SK-N-SH (cell line): ENCODE data around the gene CD34. TPM values are rescaled to one million over a fixed set of nuclear protein-coding genes. Genes with fewer than 3 reads are reported as not detected.

Experiments used
- CTCF ChIA-PET: fragments of 300-600, 350-600 bp; formaldehyde crosslinking; extraction: SDS; loops from one replicate; lab custom pipeline; 2021; lab: Yijun Ruan, JAX
- POLR2A ChIA-PET: fragments of 350-600 bp; sonication (Branson Sonifier 250); formaldehyde crosslinking; extraction: SDS; loops from one replicate; lab custom pipeline; 2020; ENCODE audit warnings: antibody characterized with exemption, inconsistent platforms; lab: Yijun Ruan, JAX
- DNase-seq: peaks from one replicate; pipeline ENCODE4 v3.0.0; 2012
- H2AFZ ChIP-seq: fragments of 200-600 bp; sonication (generic); 2 replicates; pipeline ENCODE4 v1.8.1; 2016; ENCODE audit warnings: antibody characterized with exemption, mild to moderate bottlenecking, low read depth
- H3F3A ChIP-seq: fragments of 200-600 bp; sonication (generic); replicated peaks from 2 replicates; pipeline ENCODE3; 2016; ENCODE audit warnings: antibody characterized with exemption, mild to moderate bottlenecking; ENCODE audit not compliant: insufficient read depth
- H3K27ac ChIP-seq, 2 experiments: fragments of 200-500 bp in 1 of 2; fragments of 200-600 bp in 1 of 2; sonication (Bioruptor generic) in 1 of 2; sonication (generic), shearing (Covaris generic) in 1 of 2; 2 replicates each; pipeline versions ENCODE4 v1.5.1 to v1.6.1; 2014 to 2016; ENCODE audit warnings: low read depth in 2 of 2, inconsistent platforms in 1 of 2, low read length in 1 of 2, mild to moderate bottlenecking in 1 of 2, mixed read lengths in 1 of 2
- H3K27me3 ChIP-seq: fragments of 200-600 bp; sonication (generic), shearing (Covaris generic); 2 replicates; pipeline ENCODE4 v1.6.1; 2016; ENCODE audit warnings: mixed run types; ENCODE audit not compliant: insufficient read depth
- H3K36me3 ChIP-seq, 2 experiments: fragments of 200-500 bp in 1 of 2; fragments of 200-600 bp in 1 of 2; sonication (Bioruptor generic) in 1 of 2; sonication (generic) in 1 of 2; replicated peaks in 1 of 2; 2 replicates each; pipeline versions ENCODE3 to v1.5.1; 2014 to 2016; ENCODE audit warnings: low read length in 1 of 2, mild to moderate bottlenecking in 1 of 2; ENCODE audit not compliant: insufficient read depth in 2 of 2, control insufficient read depth in 1 of 2
- H3K4me1 ChIP-seq, 2 experiments: fragments of 200-500 bp in 1 of 2; fragments of 200-600 bp in 1 of 2; sonication (Bioruptor generic) in 1 of 2; sonication (generic), shearing (Covaris generic) in 1 of 2; 2 replicates each; pipeline versions ENCODE4 v1.5.1 to v1.6.1; 2014 to 2016; ENCODE audit warnings: low read depth in 1 of 2, low read length in 1 of 2, mixed run types in 1 of 2; ENCODE audit not compliant: insufficient read depth in 2 of 2, control insufficient read depth in 1 of 2
- H3K4me2 ChIP-seq: fragments of 200-600 bp; sonication (generic), shearing (Covaris generic); 2 replicates; pipeline ENCODE4 v1.6.1; 2017; ENCODE audit warnings: mixed run types
- H3K4me3 ChIP-seq, 2 experiments: fragments of 200-500 bp in 1 of 2; fragments of 200-600 bp in 1 of 2; sonication (Bioruptor generic) in 1 of 2; sonication (generic), shearing (Covaris generic) in 1 of 2; 2 replicates each; pipeline versions ENCODE4 v1.5.1 to v1.8.1; 2014 to 2016; ENCODE audit warnings: low read depth in 2 of 2, inconsistent platforms in 1 of 2, low read length in 1 of 2, mild to moderate bottlenecking in 1 of 2, mixed read lengths in 1 of 2, moderate library complexity in 1 of 2
- H3K79me2 ChIP-seq: fragments of 200-600 bp; sonication (generic); 2 replicates; pipeline ENCODE4 v1.8.1; 2017; ENCODE audit warnings: mild to moderate bottlenecking; ENCODE audit not compliant: insufficient read depth
- H3K9ac ChIP-seq: fragments of 200-600 bp; sonication (generic); 2 replicates; pipeline ENCODE4 v1.6.1; 2017; ENCODE audit warnings: mixed run types
- H3K9me2 ChIP-seq: fragments of 200-600 bp; sonication (generic); 2 replicates; pipeline ENCODE4 v1.6.1; 2017; ENCODE audit warnings: mixed run types
- H3K9me3 ChIP-seq: fragments of 200-600 bp; sonication (generic); 2 replicates; pipeline ENCODE4 v1.6.1; 2017; ENCODE audit warnings: mixed run types, mild to moderate bottlenecking, moderate library complexity
- H4K20me1 ChIP-seq: fragments of 200-600 bp; sonication (generic); 2 replicates; pipeline ENCODE4 v1.6.1; 2017; ENCODE audit warnings: mild to moderate bottlenecking, mixed run types; ENCODE audit not compliant: insufficient read depth
- CHD2 ChIP-seq: fragments of 150-350 bp; IDR thresholded peaks from 2 replicates; pipeline ENCODE4 v1.6.1; 2018; ENCODE audit warnings: low read length; ENCODE audit not compliant: partially characterized antibody
- EZH2phosphoT487 ChIP-seq: fragments of 200-600 bp; sonication (generic); IDR thresholded peaks from 2 replicates; pipeline ENCODE4 v1.6.1; 2017; ENCODE audit warnings: low read depth, mixed run types, mild to moderate bottlenecking, antibody characterized with exemption, moderate library complexity, borderline replicate concordance
- FOXM1 ChIP-seq: IDR thresholded peaks from 2 replicates; pipeline ENCODE4 v1.4.0; 2012; ENCODE audit warnings: low read depth, mild to moderate bottlenecking
- GATA2 ChIP-seq: sonication (generic); formaldehyde crosslinking; IDR thresholded peaks from 2 replicates; pipeline ENCODE4 v1.5.0; 2020; ENCODE audit warnings: mild to moderate bottlenecking, missing genetic modification reagents
- NFIC ChIP-seq: IDR thresholded peaks from 2 replicates; pipeline ENCODE4 v1.4.0; 2012; ENCODE audit warnings: borderline replicate concordance
- NRF1 ChIP-seq: IDR thresholded peaks from 2 replicates; pipeline ENCODE4 v1.6.1; 2012; ENCODE audit warnings: low read depth, mild to moderate bottlenecking, low read length
- REST ChIP-seq: IDR thresholded peaks from 2 replicates; pipeline ENCODE4 v1.6.1; 2012; ENCODE audit warnings: mild to moderate bottlenecking, low read depth, low read length, moderate library complexity
- RFX5 ChIP-seq: IDR thresholded peaks from 2 replicates; pipeline ENCODE4 v1.6.1; 2012; ENCODE audit warnings: mild to moderate bottlenecking, improper control_type of control experiment, low read length
- SIN3A ChIP-seq: IDR thresholded peaks from 2 replicates; pipeline ENCODE4 v1.6.1; 2012; ENCODE audit warnings: low read depth, mild to moderate bottlenecking, low read length, moderate library complexity, borderline replicate concordance
- ZBTB33 ChIP-seq: IDR thresholded peaks from 2 replicates; pipeline ENCODE4 v1.4.0; 2012; ENCODE audit warnings: low read depth, borderline replicate concordance
- WGBS: methylation state at CpG from one replicate; pipeline ENCODE4 v1.1.6; 2017; ENCODE audit warnings: low lambda C conversion rate; 5-methylcytosine and 5-hydroxymethylcytosine counted together
- polyA plus RNA-seq, 3 experiments: library from polyadenylated mRNA; depleted of rRNA; stranded (reverse); fragments of >200 nt; gene quantifications; 2 replicates each; pipeline ENCODE4 v1.2.3, GENCODE V29; 2012

CD34 gene
- polyA plus RNA-seq, 1 of the 3 experiments (the other 2 are of a cell fraction), result 0.59 TPM

- no peak for TF ChIP-seq REST
- no peak for TF ChIP-seq ZBTB33
- TF ChIP-seq NFIC, result no peak
- TF ChIP-seq, all 33 proteins: peak for 0
Observed at GRCh38 chr1:207951652-207952051, 40.7 kb upstream of the CD34 start (continued).

- POLR2A ChIA-PET, result no interaction called here
- no peak overlapping the region for H3K27ac ChIP-seq
- no peak overlapping the region for H2AFZ ChIP-seq
- CTCF ChIA-PET, result interaction anchor here (2.4 to 2.6 kb wide), 2 partner anchors 12 to 65 kb away, joined by 10 to 11 read pairs; no protein-coding TSS in a partner anchor
- DNase-seq, result no peak
- H4K20me1 ChIP-seq, result no peaks in the 10 kb centered on the region
- H3K36me3 ChIP-seq, result no peaks in the 10 kb centered on the region
- H3K79me2 ChIP-seq, result no peaks in the 10 kb centered on the region
- no peak overlapping the region for H3K4me2 ChIP-seq
- no peaks in the 10 kb centered on the region; a peak in 1 of 4 replicates for H3K4me1 ChIP-seq
- no peaks in the 10 kb centered on the region; the same call in 1 of the 2 replicates for H3K27me3 ChIP-seq
- no peak overlapping the region for H3K4me3 ChIP-seq
- no peaks in the 10 kb centered on the region for H3K9me2 ChIP-seq
- H3F3A ChIP-seq, result no peaks in the 10 kb centered on the region
- TF ChIP-seq EZH2phosphoT487, result no peak
- TF ChIP-seq RFX5, result no peak
- no peak for TF ChIP-seq SIN3A
- TF ChIP-seq FOXM1, result no peak
- no peak for TF ChIP-seq NFIC
- no peak for TF ChIP-seq NRF1
- TF ChIP-seq GATA2 (CRISPR knock-in tag), result no peak
- TF ChIP-seq CHD2, result no peak
- 3% methylated on average over 2 of the region's 2 CpGs for WGBS
- H3K9me3 ChIP-seq, result no peaks in the 10 kb centered on the region
- no peak overlapping the region for H3K9ac ChIP-seq
Observed at GRCh38 chr1:207950750-207951149, 39.8 kb upstream of the CD34 start.
